ENCODE measurements around the gene ATP6V1G3.

The ATP6V1G3 gene

DNA sequence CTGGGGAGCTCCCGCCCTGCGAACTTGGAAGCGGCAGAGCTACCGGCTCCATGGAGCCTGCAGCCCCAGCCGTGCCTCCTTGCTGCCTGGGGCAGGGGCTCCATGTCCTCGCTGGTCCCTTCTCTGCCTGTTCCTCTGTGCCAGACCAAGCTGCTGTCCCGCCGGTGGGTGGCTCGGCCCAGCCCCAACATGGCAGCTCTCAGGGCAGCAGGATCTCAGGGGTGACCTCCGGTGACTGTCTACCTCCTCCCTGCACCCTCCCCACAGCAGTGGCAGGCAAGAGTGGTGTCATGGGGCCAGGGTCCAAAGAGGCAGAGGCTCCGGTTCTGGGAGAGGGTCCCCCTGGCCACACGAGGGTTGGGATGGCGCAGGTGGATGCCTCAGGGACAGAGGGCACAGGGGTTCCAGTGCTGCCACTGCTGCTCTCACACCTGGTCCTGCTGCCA, 45.8 kb downstream of the ATP6V1G3 start:
- Histone ChIP-seq H3K27me3 (ENCODE audit: control insufficient read depth, insufficient read depth, low read length) (no peaks in the 10 kb centered on the region), H3K4me1 (ENCODE audit: control insufficient read depth, insufficient read depth, low read length) (peaks cover 49% of the 10 kb centered on the region), H3K9ac (ENCODE audit: low read depth, low read length) (no peak overlapping the region), H3K4me2 (ENCODE audit: low read length) (no peak overlapping the region), H3K36me3 (ENCODE audit: insufficient read depth, low read length) (no peaks in the 10 kb centered on the region), H3K4me3 (ENCODE audit: low read length) (no peak overlapping the region), H3K9me3 (replicated peaks; ENCODE audit: low read length) (no peaks in the 10 kb centered on the region)

DNA sequence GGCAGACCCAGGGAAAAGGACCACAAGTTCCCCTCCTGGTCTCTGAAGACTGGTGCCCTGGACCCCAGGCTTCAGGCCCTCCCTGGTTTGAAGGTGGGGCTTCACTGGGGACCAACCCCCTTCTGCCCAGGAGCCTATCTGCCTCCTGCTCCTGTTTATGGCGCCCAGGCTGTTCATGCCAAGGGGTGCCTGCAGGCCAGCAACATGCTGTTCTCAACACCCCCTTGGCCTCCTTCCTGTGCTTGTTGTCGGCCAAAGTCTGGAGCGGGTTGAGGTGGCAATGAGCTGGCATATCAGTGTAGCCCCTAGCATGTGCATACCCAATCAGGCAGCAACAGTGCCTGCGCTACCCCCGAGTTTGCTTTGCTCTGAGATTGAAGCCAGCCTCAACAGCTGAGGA, 46.3 kb downstream of the ATP6V1G3 start:
- no peak overlapping the region for H3K4me2 ChIP-seq (ENCODE audit: low read length)
- H3K9me3 ChIP-seq (replicated peaks; ENCODE audit: low read length), result no peaks in the 10 kb centered on the region
- no peaks in the 10 kb centered on the region for H3K27me3 ChIP-seq (ENCODE audit: control insufficient read depth, insufficient read depth, low read length)
- H3K4me1 ChIP-seq (ENCODE audit: control insufficient read depth, insufficient read depth, low read length), result peaks cover 49% of the 10 kb centered on the region
- H3K36me3 ChIP-seq (ENCODE audit: insufficient read depth, low read length), result no peaks in the 10 kb centered on the region
- H3K9ac ChIP-seq (ENCODE audit: low read depth, low read length), result no peak overlapping the region
- H3K4me3 ChIP-seq (ENCODE audit: low read length), result no peak overlapping the region

DNA sequence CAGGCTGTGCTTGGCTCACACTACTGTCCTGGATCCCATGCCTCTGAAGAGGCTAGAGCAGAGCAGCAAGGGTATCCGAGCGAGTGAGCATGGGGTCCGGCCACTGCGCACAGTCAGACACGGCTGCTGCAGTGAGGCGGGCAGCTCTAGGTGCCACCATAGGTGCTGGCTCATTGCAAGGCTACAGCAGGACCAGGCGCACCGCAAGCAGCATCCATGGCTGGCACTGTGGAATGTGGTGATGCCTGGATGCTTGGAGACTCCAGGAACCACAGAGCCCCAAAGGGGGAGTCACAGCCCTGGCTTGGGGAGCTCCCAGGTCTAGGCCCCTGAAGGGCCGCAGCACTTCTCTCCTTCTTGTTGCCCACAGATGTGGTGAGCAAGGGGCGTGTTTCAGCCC, 47.2 kb downstream of the ATP6V1G3 start:
- Histone ChIP-seq H3K9ac (ENCODE audit: low read depth, low read length) (peak overlapping the region; percentile 29), H3K4me2 (ENCODE audit: low read length) (peak overlapping the region; percentile 31), H3K4me3 (ENCODE audit: low read length) (peak overlapping the region; percentile 24), H3K36me3 (ENCODE audit: insufficient read depth, low read length) (no peaks in the 10 kb centered on the region), H3K4me1 (ENCODE audit: control insufficient read depth, insufficient read depth, low read length) (peaks cover 49% of the 10 kb centered on the region), H3K9me3 (replicated peaks; ENCODE audit: low read length) (no peaks in the 10 kb centered on the region), H3K27me3 (ENCODE audit: control insufficient read depth, insufficient read depth, low read length) (no peaks in the 10 kb centered on the region)

DNA sequence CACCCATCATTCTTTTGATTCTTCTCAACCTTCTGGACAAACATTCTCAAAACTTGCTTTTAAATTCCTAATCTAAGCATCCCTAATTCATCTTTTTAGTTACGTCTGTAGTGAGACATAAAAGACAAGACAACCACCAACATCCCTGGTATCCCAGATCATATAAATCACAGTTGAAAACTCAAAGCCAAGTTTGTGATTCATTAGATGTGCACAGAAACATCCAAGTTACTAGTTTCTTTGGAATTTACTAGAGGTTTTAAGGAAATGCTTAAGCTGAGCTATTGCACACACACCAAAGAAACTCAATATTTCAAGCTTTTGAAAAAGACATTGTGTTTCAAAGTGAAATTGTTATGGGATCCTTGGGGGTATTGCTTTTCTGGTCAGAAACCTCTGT, 47.6 kb downstream of the ATP6V1G3 start:
- H3K4me1 ChIP-seq (ENCODE audit: control insufficient read depth, insufficient read depth, low read length), result peaks cover 44% of the 10 kb centered on the region
- H3K4me2 ChIP-seq (ENCODE audit: low read length), result peak overlapping the region; percentile 31
- H3K9ac ChIP-seq (ENCODE audit: low read depth, low read length), result peak overlapping the region; percentile 29
- no peaks in the 10 kb centered on the region for H3K27me3 ChIP-seq (ENCODE audit: control insufficient read depth, insufficient read depth, low read length)
- H3K4me3 ChIP-seq (ENCODE audit: low read length), result peak overlapping the region; percentile 24
- no peaks in the 10 kb centered on the region for H3K36me3 ChIP-seq (ENCODE audit: insufficient read depth, low read length)
- no peaks in the 10 kb centered on the region for H3K9me3 ChIP-seq (replicated peaks; ENCODE audit: low read length)

DNA sequence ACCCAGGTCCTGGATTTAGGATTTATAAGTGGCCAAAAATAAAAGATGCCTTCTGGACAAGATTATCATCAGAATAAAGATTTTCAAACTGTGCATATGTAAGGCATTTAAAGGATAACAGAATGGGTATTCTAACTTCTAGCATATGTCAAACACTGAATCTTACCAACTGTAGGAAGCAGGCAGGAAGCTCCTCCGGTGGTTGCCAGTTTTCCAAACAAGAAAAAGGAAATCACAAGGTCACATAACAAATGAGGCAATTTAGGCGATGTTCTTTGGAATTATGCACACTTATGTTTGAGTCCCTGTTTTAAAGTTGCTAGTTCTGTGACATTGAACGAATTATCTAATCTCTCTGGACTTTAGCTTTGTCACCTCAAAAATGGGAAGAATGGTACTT, 48.9 kb downstream of the ATP6V1G3 start:
- H3K9me3 ChIP-seq (replicated peaks; ENCODE audit: low read length), result no peaks in the 10 kb centered on the region
- H3K9ac ChIP-seq (ENCODE audit: low read depth, low read length), result no peak overlapping the region
- no peaks in the 10 kb centered on the region for H3K27me3 ChIP-seq (ENCODE audit: control insufficient read depth, insufficient read depth, low read length)
- no peak overlapping the region for H3K4me2 ChIP-seq (ENCODE audit: low read length)
- peaks cover 31% of the 10 kb centered on the region for H3K4me1 ChIP-seq (ENCODE audit: control insufficient read depth, insufficient read depth, low read length)
- H3K4me3 ChIP-seq (ENCODE audit: low read length), result no peak overlapping the region
- no peaks in the 10 kb centered on the region for H3K36me3 ChIP-seq (ENCODE audit: insufficient read depth, low read length)

DNA sequence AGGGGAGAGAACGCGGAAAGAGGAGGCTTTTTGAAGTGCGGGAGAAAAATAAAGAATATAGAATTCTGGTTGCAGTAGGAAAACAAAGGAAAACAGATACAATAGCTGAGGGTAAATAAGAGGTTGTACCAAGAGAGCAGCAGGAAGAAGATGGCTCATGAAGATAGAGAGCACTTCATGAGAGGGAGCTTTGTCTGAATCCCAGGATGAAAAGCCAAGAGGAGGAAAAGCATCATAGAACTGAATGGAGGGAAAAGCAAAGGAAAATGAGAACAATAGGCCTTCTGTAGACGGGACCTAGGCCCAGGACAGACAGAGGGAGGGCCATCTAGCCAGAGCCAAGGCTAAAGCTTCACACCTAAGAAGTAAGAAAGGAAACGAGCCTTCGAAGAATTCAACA, 49.5 kb downstream of the ATP6V1G3 start:
- Histone ChIP-seq H3K4me3 (ENCODE audit: low read length) (no peak overlapping the region), H3K9me3 (replicated peaks; ENCODE audit: low read length) (no peaks in the 10 kb centered on the region), H3K36me3 (ENCODE audit: insufficient read depth, low read length) (no peaks in the 10 kb centered on the region)

DNA sequence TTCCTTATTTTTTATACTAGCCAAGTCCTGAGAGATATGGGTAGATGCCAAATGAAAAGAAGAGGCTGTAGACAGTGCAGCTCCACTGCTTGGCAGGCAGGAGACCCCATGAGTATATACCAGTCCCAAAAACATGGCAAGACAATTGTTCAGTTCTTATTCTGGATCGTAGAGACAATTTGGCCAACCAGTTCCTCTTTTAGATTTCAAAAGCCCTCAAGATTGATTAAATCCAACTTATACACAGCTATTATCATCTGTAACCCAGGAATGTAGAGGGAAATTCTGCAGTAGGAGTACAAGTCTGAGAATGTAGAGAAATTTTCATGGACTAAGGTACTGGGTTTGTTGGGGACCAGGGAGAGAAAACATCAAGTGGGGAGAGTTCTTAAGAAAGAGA, 50.3 kb downstream of the ATP6V1G3 start:
- no peak overlapping the region for H3K4me2 ChIP-seq (ENCODE audit: low read length)
- H3K36me3 ChIP-seq (ENCODE audit: insufficient read depth, low read length), result no peaks in the 10 kb centered on the region
- H3K9me3 ChIP-seq (replicated peaks; ENCODE audit: low read length), result no peaks in the 10 kb centered on the region
- H3K9ac ChIP-seq (ENCODE audit: low read depth, low read length), result no peak overlapping the region
- H3K27me3 ChIP-seq (ENCODE audit: control insufficient read depth, insufficient read depth, low read length), result no peaks in the 10 kb centered on the region
- H3K4me1 ChIP-seq (ENCODE audit: control insufficient read depth, insufficient read depth, low read length), result peaks cover 19% of the 10 kb centered on the region
- no peak overlapping the region for H3K4me3 ChIP-seq (ENCODE audit: low read length)

More for the DNA sequence above, 49.5 kb downstream of the ATP6V1G3 start:
- peaks cover 27% of the 10 kb centered on the region for H3K4me1 ChIP-seq (ENCODE audit: control insufficient read depth, insufficient read depth, low read length)
- no peaks in the 10 kb centered on the region for H3K27me3 ChIP-seq (ENCODE audit: control insufficient read depth, insufficient read depth, low read length)
- H3K9ac ChIP-seq (ENCODE audit: low read depth, low read length), result no peak overlapping the region
- H3K4me2 ChIP-seq (ENCODE audit: low read length), result no peak overlapping the region

DNA sequence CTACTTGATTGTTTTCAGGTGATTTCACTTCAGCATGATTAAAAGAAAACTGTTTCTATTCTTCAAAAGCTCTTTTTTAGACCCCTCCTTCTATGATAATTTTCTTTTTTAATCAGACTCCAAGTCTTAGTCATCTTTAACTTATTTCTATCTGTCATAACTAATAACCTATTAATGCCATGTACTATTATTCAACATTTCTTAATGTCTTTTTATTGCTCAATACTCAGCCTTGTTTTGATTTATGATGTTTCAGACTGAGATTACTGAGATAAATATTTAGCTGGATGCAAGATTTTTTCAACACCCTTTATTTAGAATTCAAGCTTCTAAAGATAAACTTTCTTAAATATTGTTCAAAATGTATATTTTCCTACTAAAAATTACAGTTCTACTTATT, 53.6 kb downstream of the ATP6V1G3 start:
- Histone ChIP-seq H3K27me3 (ENCODE audit: control insufficient read depth, insufficient read depth, low read length) (no peaks in the 10 kb centered on the region), H3K4me3 (ENCODE audit: low read length) (no peak overlapping the region), H3K4me2 (ENCODE audit: low read length) (no peak overlapping the region), H3K36me3 (ENCODE audit: insufficient read depth, low read length) (no peaks in the 10 kb centered on the region), H3K4me1 (ENCODE audit: control insufficient read depth, insufficient read depth, low read length) (no peaks in the 10 kb centered on the region), H3K9me3 (replicated peaks; ENCODE audit: low read length) (no peaks in the 10 kb centered on the region), H3K9ac (ENCODE audit: low read depth, low read length) (no peak overlapping the region)

DNA sequence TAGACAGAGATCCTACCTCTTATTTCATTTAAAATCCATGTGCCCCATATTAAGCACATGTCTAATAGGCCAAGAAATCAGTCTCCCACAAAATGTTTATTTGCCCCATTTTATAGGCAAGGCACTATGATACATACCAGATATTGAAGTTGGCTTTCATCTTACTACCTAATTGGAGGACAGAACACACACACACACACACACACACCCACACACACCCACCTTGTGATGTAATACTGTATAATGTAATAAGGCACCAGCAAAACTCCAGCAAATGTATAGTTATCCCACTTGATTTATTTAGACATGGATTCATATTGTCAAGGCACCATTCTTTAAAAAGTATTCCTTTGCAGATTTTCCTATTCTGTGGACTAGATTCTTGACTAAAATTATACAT, 56.8 kb downstream of the ATP6V1G3 start:
- Histone ChIP-seq H3K4me3 (ENCODE audit: low read length) (no peak overlapping the region), H3K9me3 (replicated peaks; ENCODE audit: low read length) (no peaks in the 10 kb centered on the region), H3K4me1 (ENCODE audit: control insufficient read depth, insufficient read depth, low read length) (no peaks in the 10 kb centered on the region), H3K4me2 (ENCODE audit: low read length) (no peak overlapping the region), H3K36me3 (ENCODE audit: insufficient read depth, low read length) (no peaks in the 10 kb centered on the region), H3K27me3 (ENCODE audit: control insufficient read depth, insufficient read depth, low read length) (no peaks in the 10 kb centered on the region), H3K9ac (ENCODE audit: low read depth, low read length) (no peak overlapping the region)

DNA sequence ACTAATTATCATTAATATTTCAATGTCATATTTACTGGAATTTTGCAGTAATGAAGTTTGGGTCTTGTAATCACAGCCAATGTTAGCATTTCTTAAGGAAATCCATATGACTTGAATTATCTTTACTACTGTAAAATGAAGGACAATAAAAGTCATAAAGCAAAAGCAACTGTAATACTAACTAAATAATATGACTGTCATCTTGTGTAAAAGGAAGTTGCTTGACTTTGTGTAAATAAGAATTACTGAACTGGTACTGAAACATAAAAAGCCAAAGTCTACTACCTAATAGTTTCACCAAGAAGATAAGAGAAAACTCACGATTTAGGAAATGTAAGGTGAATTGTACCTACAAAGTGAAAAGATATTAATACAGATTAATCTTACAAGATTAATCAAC, 57.5 kb downstream of the ATP6V1G3 start:
- Histone ChIP-seq H3K4me3 (ENCODE audit: low read length) (no peak overlapping the region), H3K9me3 (replicated peaks; ENCODE audit: low read length) (no peaks in the 10 kb centered on the region), H3K36me3 (ENCODE audit: insufficient read depth, low read length) (no peaks in the 10 kb centered on the region), H3K4me1 (ENCODE audit: control insufficient read depth, insufficient read depth, low read length) (no peaks in the 10 kb centered on the region), H3K4me2 (ENCODE audit: low read length) (no peak overlapping the region), H3K27me3 (ENCODE audit: control insufficient read depth, insufficient read depth, low read length) (no peaks in the 10 kb centered on the region), H3K9ac (ENCODE audit: low read depth, low read length) (no peak overlapping the region)

DNA sequence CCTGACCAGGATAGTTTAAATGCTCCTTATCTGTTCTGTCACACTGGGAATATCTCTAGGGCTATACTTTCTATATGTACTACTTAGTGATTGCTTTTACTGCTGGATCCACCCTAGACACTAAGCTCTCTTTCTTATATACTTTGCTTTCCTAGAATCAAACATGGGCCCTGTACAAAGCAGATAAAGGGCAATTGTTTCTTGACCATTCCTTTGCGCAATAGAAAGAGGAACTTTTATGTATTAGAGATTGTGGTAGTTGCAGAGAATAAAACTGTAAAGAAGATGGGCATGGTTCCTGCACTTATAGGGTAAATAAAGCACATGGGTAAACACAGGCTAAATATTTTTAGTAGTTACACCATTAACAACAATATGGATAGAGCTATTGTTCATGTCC, 58.8 kb downstream of the ATP6V1G3 start:
- no peaks in the 10 kb centered on the region for H3K27me3 ChIP-seq (ENCODE audit: control insufficient read depth, insufficient read depth, low read length)
- H3K4me3 ChIP-seq (ENCODE audit: low read length), result no peak overlapping the region
- H3K4me2 ChIP-seq (ENCODE audit: low read length), result no peak overlapping the region
- H3K4me1 ChIP-seq (ENCODE audit: control insufficient read depth, insufficient read depth, low read length), result no peaks in the 10 kb centered on the region
- no peaks in the 10 kb centered on the region for H3K9me3 ChIP-seq (replicated peaks; ENCODE audit: low read length)
- no peak overlapping the region for H3K9ac ChIP-seq (ENCODE audit: low read depth, low read length)
- no peaks in the 10 kb centered on the region for H3K36me3 ChIP-seq (ENCODE audit: insufficient read depth, low read length)

DNA sequence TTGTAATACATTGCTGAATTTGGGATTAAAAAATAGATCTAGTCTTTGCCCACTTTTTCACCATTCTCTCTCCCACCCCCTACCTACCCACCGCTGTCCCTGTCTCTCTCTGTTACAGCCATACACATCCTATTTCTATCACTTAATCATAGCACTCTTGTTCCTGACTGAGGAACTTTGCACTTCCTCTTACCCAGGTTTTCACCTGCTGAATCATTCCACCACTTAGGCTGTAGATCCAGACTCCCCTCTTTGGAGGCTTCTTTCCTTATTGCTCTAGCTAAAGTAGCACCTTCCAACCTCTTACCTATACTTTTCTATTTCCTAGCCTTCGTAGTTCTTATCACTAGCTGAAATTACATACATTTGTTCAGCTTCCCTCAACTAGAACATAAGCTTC, 59.6 kb downstream of the ATP6V1G3 start:
- H3K4me2 ChIP-seq (ENCODE audit: low read length), result no peak overlapping the region
- H3K27me3 ChIP-seq (ENCODE audit: control insufficient read depth, insufficient read depth, low read length), result no peaks in the 10 kb centered on the region
- H3K9me3 ChIP-seq (replicated peaks; ENCODE audit: low read length), result no peaks in the 10 kb centered on the region
- no peaks in the 10 kb centered on the region for H3K4me1 ChIP-seq (ENCODE audit: control insufficient read depth, insufficient read depth, low read length)
- H3K4me3 ChIP-seq (ENCODE audit: low read length), result no peak overlapping the region
- H3K9ac ChIP-seq (ENCODE audit: low read depth, low read length), result no peak overlapping the region
- no peaks in the 10 kb centered on the region for H3K36me3 ChIP-seq (ENCODE audit: insufficient read depth, low read length)

Data from skeletal muscle satellite cell (primary cell).